Neutrophil (primary cell): ENCODE results near the gene NTM.

ENCODE experiments used
- H3K27ac ChIP-seq: fragments of 200-600 bp; sonication (generic); 2 replicates; pipeline ENCODE4 v1.5.1; 2016; ENCODE audit warnings: mild to moderate bottlenecking, moderate library complexity
- H3K27me3 ChIP-seq: fragments of 200-600 bp; sonication (generic); 2 replicates; pipeline ENCODE4 v1.6.0; 2016; ENCODE audit warnings: mild to moderate bottlenecking
- H3K36me3 ChIP-seq: fragments of 200-600 bp; sonication (generic); 2 replicates; pipeline ENCODE4 v1.5.1; 2017
- H3K4me1 ChIP-seq, 2 experiments: fragments of 200-600 bp in 1 of 2; sonication (generic) in 1 of 2; 1 replicate in 1 of 2; 2 replicates in 1 of 2; pipeline versions ENCODE4 v1.5.1 to v1.6.1; 2013 to 2016; ENCODE audit warnings: low read depth in 1 of 2, low read length in 1 of 2, mild to moderate bottlenecking in 1 of 2, moderate library complexity in 1 of 2; ENCODE audit not compliant: control insufficient read depth in 1 of 2, insufficient read depth in 1 of 2
- H3K4me3 ChIP-seq, 2 experiments: fragments of 200-600 bp in 1 of 2; sonication (generic) in 1 of 2; 1 replicate in 1 of 2; 2 replicates in 1 of 2; pipeline ENCODE4 v1.5.1; 2013 to 2016; ENCODE audit warnings: low read depth in 1 of 2, low read length in 1 of 2, mild to moderate bottlenecking in 1 of 2, moderate library complexity in 1 of 2
- H3K9me3 ChIP-seq: fragments of 200-600 bp; sonication (generic); 2 replicates; pipeline ENCODE4 v1.5.1; 2016
- CTCF ChIP-seq: fragments of 200-600 bp; sonication (generic); IDR thresholded peaks from 2 replicates; pipeline ENCODE4 v1.5.1; 2016; ENCODE audit warnings: antibody characterized with exemption

Gene NTM

GRCh38 chr11:132253469-132254264, 883.3 kb downstream of the NTM start:
- H3K27me3 ChIP-seq: no peaks in the 10 kb centered on the region
- no peaks in the 10 kb centered on the region for H3K4me1 ChIP-seq
- no peak overlapping the region for H3K27ac ChIP-seq
- no peaks in the 10 kb centered on the region for H3K9me3 ChIP-seq
- no peak for TF ChIP-seq CTCF
- H3K36me3 ChIP-seq: no peaks in the 10 kb centered on the region
- H3K4me3 ChIP-seq: no peak overlapping the region

GRCh38 chr11:132254906-132255305, 884.5 kb downstream of the NTM start:
- H3K4me3 ChIP-seq: no peak overlapping the region
- H3K36me3 ChIP-seq: no peaks in the 10 kb centered on the region
- TF ChIP-seq CTCF: no peak
- no peaks in the 10 kb centered on the region for H3K4me1 ChIP-seq
- H3K27ac ChIP-seq: no peak overlapping the region
- H3K9me3 ChIP-seq: no peaks in the 10 kb centered on the region
- H3K27me3 ChIP-seq: no peaks in the 10 kb centered on the region

DNA sequence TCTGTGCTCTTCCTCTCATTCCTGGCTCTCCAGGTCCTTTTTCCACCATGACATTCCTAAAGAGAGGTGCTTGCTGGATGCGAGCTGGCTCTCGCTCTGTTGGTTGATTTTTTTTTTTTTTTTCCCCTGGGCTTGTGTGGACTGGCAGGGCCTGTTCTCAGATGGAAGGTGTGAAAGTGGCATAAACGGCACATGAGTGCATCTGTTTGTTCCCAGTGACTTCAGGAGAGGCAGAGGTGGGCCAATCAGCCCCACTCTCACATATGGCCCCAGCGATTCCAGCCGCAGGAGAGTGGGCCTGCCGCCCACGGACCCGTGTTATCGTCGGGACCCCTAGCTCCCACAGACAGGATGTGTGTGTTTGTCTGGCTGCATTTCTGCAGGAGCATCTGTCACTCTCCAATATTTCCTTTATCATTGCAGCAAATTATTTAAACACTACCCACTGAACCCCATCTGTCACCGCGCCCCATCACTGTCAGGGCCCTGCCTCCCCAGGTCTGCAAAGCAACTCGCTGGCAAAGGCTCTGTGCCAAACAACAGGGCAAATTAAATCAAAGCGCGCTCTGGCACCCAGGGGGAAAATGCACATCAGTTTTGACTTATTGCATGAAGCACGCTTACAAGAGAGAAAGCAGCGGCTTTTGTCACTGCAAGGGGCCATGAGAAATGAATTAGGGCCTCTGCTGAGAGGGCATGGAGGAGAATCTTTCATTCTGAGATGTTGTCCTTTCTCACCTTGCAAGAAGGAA, 886.3 kb downstream of the NTM start:
- H3K27me3 ChIP-seq: no peaks in the 10 kb centered on the region
- TF ChIP-seq CTCF: no peak
- H3K4me1 ChIP-seq: no peaks in the 10 kb centered on the region

GRCh38 chr11:132257871-132258270, 887.5 kb downstream of the NTM start:
- Histone ChIP-seq H3K9me3 (no peaks in the 10 kb centered on the region), H3K27me3 (no peaks in the 10 kb centered on the region), H3K36me3 (no peaks in the 10 kb centered on the region)

More for the DNA sequence above, 886.3 kb downstream of the NTM start:
- Histone ChIP-seq H3K36me3 (no peaks in the 10 kb centered on the region), H3K4me3 (no peak overlapping the region), H3K27ac (no peak overlapping the region), H3K9me3 (no peaks in the 10 kb centered on the region)

DNA sequence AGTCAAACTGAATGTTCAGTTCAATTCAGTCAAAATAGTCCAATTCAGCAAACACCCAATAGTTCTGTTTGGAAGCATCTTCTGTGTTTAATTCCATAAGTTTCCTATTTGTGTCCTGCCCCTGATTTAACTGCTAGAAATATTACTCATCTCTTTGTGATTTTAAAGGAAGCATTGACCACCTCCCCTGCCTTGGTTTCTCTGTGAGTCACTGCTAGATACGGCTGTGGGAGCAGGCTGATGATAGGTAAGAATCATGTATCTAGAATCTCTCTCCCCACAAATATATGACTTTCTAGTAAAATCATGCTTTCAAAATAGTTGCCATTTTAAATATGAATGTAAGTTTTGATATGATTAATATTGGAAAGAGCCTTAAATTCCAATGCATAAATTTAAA, 888.5 kb downstream of the NTM start:
- no peaks in the 10 kb centered on the region for H3K27me3 ChIP-seq
- no peak for TF ChIP-seq CTCF
- H3K9me3 ChIP-seq: no peaks in the 10 kb centered on the region
- H3K36me3 ChIP-seq: no peaks in the 10 kb centered on the region
- no peak overlapping the region for H3K27ac ChIP-seq
- H3K4me1 ChIP-seq: no peaks in the 10 kb centered on the region
- no peak overlapping the region for H3K4me3 ChIP-seq

More at GRCh38 chr11:132257871-132258270, 887.5 kb downstream of the NTM start:
- TF ChIP-seq CTCF: no peak
- Histone ChIP-seq H3K27ac (no peak overlapping the region), H3K4me3 (no peak overlapping the region), H3K4me1 (no peaks in the 10 kb centered on the region)
